Upper lobe of right lung (tissue), 1 donor: ENCODE measurements around the gene ARHGAP23. TPM values are rescaled to one million over a fixed set of nuclear protein-coding genes. Genes with fewer than 3 reads are reported as not detected.
A peak's percentile ranks its signal among the peaks of the same experiment; 100 is the strongest.

ENCODE experiments used
- ATAC-seq: fragments of 200-7000 bp; cut with Tn5 transposase; one replicate; pipeline ENCODE4 v1.9.1; 2020; ENCODE audit warnings: mild to moderate bottlenecking, moderate library complexity
- DNase-seq: peaks from one replicate; pipeline ENCODE4 v3.0.0-alpha.2; 2020
- H3K27ac ChIP-seq: fragments of 200-600 bp; one replicate; pipeline ENCODE4 v1.8.0; 2022
- H3K27me3 ChIP-seq: fragments of 200-600 bp; one replicate; pipeline ENCODE4 v1.8.0; 2022; ENCODE audit warnings: mild to moderate bottlenecking
- H3K36me3 ChIP-seq: fragments of 200-600 bp; one replicate; pipeline ENCODE4 v1.8.0; 2022
- H3K4me1 ChIP-seq: fragments of 200-600 bp; one replicate; pipeline ENCODE4 v1.8.0; 2022
- H3K4me3 ChIP-seq: fragments of 200-600 bp; one replicate; pipeline ENCODE4 v1.8.0; 2022; ENCODE audit warnings: mild to moderate bottlenecking
- H3K9me3 ChIP-seq: fragments of 200-600 bp; one replicate; pipeline ENCODE4 v1.8.0; 2022
- intact Hi-C: fragments of 100-400 bp; cut with DNase I; formaldehyde crosslinking; loops from one replicate; pipeline ENCODE4 v1.11.0; 2022
- total RNA-seq: library from RNA; stranded (reverse); fragmentation: NEBNext Ultra II Directional; extraction: Animal tissue kit (Norgen Biotek cat#: 25700); gene quantifications from one replicate; pipeline ENCODE4 v1.2.1, GENCODE V29; 2021
- TF ChIP-seq, protein P1 (sequence below): fragments of 200-600 bp; IDR thresholded peaks from one replicate; pipeline ENCODE4 v1.8.0; 2022; ENCODE audit warnings: antibody characterized with exemption
- donor health status: DM: no; HTN: yes; CAD: no; lungs with severe emphysema.

The ARHGAP23 gene
- total RNA-seq, 1 donor from 2014 or later, result 85.1 TPM

DNA sequence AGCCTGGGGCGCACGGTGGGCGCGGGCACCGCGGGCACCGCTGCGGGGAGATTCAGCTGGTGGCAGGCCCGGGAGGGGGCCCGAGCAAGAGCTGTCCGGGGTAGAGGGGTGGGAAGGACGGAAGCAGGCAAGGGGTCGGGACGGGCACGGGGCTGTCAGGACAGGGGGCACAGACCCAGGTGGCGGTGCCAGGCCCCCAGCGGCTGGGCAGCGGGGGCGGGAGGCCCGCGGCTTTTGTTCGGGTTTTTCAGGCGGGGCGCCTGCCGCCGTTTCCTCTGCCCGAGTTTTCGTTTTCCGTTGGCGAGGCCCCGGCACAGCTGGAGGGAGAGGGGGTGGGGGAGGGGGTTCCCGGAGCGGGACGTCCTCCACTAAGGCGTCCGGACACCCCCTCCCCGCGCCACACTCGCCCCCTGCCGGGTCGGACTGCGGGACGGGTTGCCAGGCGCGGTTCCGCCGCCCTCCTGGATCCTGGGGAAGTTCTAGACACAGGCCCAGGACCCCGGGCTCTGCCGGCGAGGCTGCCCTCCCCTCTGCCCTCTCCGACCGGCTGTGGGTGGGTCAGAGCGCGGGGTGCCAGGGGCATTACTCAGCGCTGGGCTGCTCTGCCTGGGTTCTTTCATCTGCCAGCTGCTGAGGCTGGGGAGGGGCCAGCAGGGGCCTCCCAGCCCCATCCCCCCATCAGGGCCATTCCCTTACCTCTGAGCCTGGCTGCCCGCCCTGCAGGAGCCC, 543 bp downstream of the ARHGAP23 start:
- Histone ChIP-seq H3K36me3 (no peaks in the 10 kb centered on the region), H3K9me3 (no peaks in the 10 kb centered on the region), H3K27ac (peak overlapping the region; percentile 72), H3K4me1 (peaks cover 43% of the 10 kb centered on the region), H3K4me3 (peak overlapping the region; percentile 85), H3K27me3 (no peaks in the 10 kb centered on the region)
- peak; percentile 76 for DNase-seq
- intact Hi-C loops, result loop anchor here (10.0 kb wide), 1 partner anchor 46 kb away; no protein-coding TSS in a partner anchor
- ATAC-seq, result peak; percentile 54
- TF ChIP-seq, protein P1, sequence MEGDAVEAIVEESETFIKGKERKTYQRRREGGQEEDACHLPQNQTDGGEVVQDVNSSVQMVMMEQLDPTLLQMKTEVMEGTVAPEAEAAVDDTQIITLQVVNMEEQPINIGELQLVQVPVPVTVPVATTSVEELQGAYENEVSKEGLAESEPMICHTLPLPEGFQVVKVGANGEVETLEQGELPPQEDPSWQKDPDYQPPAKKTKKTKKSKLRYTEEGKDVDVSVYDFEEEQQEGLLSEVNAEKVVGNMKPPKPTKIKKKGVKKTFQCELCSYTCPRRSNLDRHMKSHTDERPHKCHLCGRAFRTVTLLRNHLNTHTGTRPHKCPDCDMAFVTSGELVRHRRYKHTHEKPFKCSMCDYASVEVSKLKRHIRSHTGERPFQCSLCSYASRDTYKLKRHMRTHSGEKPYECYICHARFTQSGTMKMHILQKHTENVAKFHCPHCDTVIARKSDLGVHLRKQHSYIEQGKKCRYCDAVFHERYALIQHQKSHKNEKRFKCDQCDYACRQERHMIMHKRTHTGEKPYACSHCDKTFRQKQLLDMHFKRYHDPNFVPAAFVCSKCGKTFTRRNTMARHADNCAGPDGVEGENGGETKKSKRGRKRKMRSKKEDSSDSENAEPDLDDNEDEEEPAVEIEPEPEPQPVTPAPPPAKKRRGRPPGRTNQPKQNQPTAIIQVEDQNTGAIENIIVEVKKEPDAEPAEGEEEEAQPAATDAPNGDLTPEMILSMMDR, result no peak

DNA sequence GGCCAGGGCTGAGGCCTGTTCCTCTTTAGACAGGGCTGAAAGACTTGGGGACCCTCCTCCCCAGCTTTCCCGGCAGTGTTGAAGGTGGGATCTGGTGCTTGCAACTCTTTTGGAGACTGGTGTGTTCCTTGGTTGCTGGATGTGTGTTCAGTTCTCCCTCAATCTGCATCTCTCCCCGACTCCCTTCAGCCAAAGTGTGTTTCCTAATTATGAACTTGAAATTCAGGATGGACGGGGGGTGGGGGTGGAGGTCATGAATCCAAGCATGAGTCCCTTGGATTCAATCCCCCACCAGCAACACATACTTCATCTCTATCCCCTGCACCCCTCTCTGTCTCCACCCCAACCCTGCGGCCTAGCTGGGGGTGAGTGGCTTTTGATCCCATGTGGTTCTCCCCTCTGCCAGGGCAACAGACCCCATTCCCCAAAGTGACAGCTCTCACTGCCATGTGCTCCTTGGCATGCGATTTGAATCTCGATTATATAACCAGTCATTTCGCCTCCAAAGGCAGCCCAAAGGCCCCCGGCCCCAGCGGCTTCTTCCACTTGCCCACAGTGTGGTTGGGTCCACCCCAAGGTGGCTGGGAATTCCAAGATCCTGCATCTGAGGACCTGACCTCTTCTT, 1.3 kb downstream of the ARHGAP23 start:
- H3K27ac ChIP-seq, result peak overlapping the region; percentile 72
- DNase-seq (no peak), ATAC-seq (no peak)
- peak overlapping the region; percentile 85 for H3K4me3 ChIP-seq
- H3K4me1 ChIP-seq, result peaks cover 43% of the 10 kb centered on the region
- intact Hi-C loops, result loop anchor here (10.0 kb wide), 1 partner anchor 45 kb away; no protein-coding TSS in a partner anchor
- H3K36me3 ChIP-seq, result no peaks in the 10 kb centered on the region
- H3K9me3 ChIP-seq, result no peaks in the 10 kb centered on the region
- no peaks in the 10 kb centered on the region for H3K27me3 ChIP-seq
- TF ChIP-seq, protein P1, result no peak

DNA sequence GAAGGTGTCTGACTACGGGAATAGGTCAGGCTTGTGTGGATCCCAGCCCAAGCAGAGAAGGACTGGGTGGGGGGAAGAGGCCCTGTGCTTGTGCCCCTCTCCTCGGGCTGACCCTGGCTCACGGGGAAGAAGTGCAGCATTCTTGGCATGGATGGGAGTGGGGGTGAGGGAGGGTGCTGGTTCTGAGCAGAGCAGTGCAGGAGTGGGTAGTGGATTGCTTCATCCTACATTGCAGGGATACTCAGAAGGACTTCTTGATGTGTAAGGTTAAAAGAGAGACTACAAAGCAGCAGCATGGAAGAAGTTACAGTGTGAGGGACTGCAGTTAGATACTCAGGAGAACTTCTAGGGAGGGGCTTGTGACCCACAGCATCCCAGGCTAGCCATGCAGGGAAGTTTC, 2.1 kb downstream of the ARHGAP23 start:
- ATAC-seq (peak; percentile 46), DNase-seq (no peak)
- H3K36me3 ChIP-seq, result no peaks in the 10 kb centered on the region
- no peaks in the 10 kb centered on the region for H3K9me3 ChIP-seq
- peaks cover 43% of the 10 kb centered on the region for H3K4me1 ChIP-seq
- no peak overlapping the region for H3K4me3 ChIP-seq
- TF ChIP-seq, protein P1, result no peak
- H3K27me3 ChIP-seq, result no peaks in the 10 kb centered on the region
- intact Hi-C loops, result no loop called here
- H3K27ac ChIP-seq, result peak overlapping the region; percentile 72

DNA sequence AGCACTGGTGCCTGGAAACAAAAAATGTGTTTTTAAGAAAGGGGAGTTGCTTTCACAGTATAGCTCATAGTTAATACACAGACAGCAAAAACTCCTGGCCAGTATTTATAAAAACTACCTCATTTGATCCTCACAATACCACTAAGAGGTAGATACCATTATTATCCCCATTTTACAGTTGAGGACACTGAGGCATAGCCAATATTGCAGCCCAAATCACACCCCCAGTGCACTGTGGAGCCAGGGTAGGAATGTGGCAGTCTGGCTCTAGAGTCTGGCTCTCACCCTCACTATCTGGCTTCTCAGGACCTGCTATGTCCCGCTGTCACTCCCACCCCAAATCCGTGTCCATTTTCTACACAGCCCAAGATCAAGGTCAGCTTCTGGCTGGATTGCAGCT, 2.6 kb downstream of the ARHGAP23 start:
- intact Hi-C loops, result no loop called here
- no peak for DNase-seq
- Histone ChIP-seq H3K27me3 (no peaks in the 10 kb centered on the region), H3K4me1 (peaks cover 43% of the 10 kb centered on the region), H3K9me3 (no peaks in the 10 kb centered on the region), H3K36me3 (no peaks in the 10 kb centered on the region), H3K27ac (no peak overlapping the region), H3K4me3 (no peak overlapping the region)
- ATAC-seq, result no peak
- TF ChIP-seq, protein P1, result no peak

DNA sequence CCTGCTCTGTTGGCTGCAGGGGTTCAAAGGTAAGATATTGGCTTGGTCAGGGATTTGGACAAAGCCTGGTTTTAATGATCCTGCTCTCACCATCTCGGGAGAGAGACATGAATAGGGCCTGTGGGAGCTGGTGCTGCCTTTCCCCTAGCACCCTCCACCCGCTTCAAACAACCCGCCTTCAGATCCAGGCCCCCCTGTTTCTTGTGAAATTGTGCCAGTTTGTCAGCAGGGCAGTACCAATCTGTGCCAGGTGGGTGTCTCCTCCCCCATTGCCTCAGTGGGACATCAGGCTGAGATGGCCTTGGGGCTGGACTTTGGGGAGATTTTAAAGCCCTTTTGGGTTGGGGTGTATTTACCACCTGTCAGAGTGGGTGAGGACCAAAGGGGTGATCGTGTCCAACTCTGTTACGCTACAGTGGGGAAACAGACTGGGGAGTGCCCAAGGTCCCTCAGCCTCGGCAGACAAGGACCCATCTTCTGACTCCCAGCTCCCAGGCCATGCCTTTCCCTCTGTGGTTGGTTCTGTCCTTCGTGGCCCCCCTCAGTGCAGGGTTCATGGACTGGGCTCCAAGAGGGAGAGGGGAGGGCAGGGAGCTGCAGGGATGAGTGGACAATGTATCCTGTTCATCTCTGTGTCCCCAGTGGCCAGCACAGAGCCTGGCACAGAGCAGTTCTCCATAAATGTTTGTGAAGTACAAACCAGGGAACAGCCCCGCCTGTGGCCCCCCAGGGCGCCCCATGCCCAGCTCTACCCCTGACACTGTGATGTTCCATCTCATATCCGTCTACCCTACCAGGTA, 3.3 kb downstream of the ARHGAP23 start:
- Histone ChIP-seq H3K4me3 (no peak overlapping the region), H3K4me1 (peaks cover 36% of the 10 kb centered on the region), H3K27me3 (no peaks in the 10 kb centered on the region), H3K27ac (no peak overlapping the region), H3K9me3 (no peaks in the 10 kb centered on the region), H3K36me3 (no peaks in the 10 kb centered on the region)
- no peak for DNase-seq
- no peak for ATAC-seq
- intact Hi-C loops, result no loop called here
- TF ChIP-seq, protein P1, result no peak
